ENCODE results near the gene MYRF.

DNA sequence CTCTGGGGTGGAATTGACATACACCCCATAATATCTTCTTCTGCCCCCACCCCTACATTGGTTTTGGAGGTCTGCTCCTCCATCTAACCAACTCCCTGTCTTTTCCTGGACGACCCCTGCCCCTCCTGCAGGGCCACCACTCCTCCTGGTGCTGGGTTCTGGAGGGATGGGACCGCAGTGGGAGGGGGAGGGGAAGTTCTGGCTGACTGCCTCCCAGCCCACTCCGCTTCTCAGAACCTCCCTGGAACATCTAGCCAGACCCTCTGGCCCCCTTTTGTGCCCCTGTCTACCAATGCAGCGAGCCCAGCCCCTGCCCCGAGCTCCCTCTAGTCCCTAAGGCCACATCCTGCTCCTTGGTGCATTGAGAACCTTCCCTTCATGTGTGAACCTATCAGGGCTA, 1.2 kb downstream of the MYRF start:
- no peak for TF ChIP-seq POLR2A (IDR thresholded peaks at IDR 0.05; ENCODE audit: low read depth, low read length)
- TF ChIP-seq, protein P1, sequence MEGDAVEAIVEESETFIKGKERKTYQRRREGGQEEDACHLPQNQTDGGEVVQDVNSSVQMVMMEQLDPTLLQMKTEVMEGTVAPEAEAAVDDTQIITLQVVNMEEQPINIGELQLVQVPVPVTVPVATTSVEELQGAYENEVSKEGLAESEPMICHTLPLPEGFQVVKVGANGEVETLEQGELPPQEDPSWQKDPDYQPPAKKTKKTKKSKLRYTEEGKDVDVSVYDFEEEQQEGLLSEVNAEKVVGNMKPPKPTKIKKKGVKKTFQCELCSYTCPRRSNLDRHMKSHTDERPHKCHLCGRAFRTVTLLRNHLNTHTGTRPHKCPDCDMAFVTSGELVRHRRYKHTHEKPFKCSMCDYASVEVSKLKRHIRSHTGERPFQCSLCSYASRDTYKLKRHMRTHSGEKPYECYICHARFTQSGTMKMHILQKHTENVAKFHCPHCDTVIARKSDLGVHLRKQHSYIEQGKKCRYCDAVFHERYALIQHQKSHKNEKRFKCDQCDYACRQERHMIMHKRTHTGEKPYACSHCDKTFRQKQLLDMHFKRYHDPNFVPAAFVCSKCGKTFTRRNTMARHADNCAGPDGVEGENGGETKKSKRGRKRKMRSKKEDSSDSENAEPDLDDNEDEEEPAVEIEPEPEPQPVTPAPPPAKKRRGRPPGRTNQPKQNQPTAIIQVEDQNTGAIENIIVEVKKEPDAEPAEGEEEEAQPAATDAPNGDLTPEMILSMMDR (IDR thresholded peaks at IDR 0.05; ENCODE audit: extremely low read depth in 1 of 2, insufficient read depth in 1 of 2, low read depth in 1 of 2, low read length in 2 of 2) = no peak
- no peak for TF ChIP-seq GATA2 (IDR thresholded peaks at IDR 0.05; ENCODE audit: insufficient read depth, insufficient read length, low read depth, low read length)
